HepG2 (cell line): ENCODE results near the gene PALM2AKAP2.

ENCODE experiments used
- EP300 ChIP-seq, 3 experiments: sonication (generic) in 1 of 3; formaldehyde crosslinking in 1 of 3; IDR thresholded peaks; 2 replicates each; pipeline versions ENCODE4 v1.5.1 to v1.6.1; 2011 to 2020; ENCODE audit warnings: low read depth in 2 of 3, low read length in 2 of 3, borderline replicate concordance in 1 of 3, improper control_type of control experiment in 1 of 3, mild to moderate bottlenecking in 1 of 3, missing genetic modification reagents in 1 of 3, moderate library complexity in 1 of 3
- MXI1 ChIP-seq: IDR thresholded peaks from 3 replicates; pipeline ENCODE4 v1.6.1; 2012; ENCODE audit warnings: low read depth, low read length, inconsistent platforms, borderline replicate concordance
- PAX8 ChIP-seq: sonication (generic); formaldehyde crosslinking; IDR thresholded peaks from 2 replicates; pipeline ENCODE4 v1.8.0; 2022; ENCODE audit warnings: mild to moderate bottlenecking, missing genetic modification reagents, borderline replicate concordance
- POLR2AphosphoS5 ChIP-seq: IDR thresholded peaks from 2 replicates; pipeline ENCODE4 v1.6.1; 2012; ENCODE audit warnings: low read depth, low read length
- RAD51 ChIP-seq: fragments of 450-650 bp; IDR thresholded peaks from 2 replicates; pipeline ENCODE4 v1.6.1; 2016; ENCODE audit warnings: borderline replicate concordance
- ZKSCAN1 ChIP-seq: fragments of 150-350 bp; IDR thresholded peaks from 2 replicates; pipeline ENCODE4 v1.6.1; 2014; ENCODE audit warnings: low read length
- ZNF709 ChIP-seq: sonication (generic); formaldehyde crosslinking; IDR thresholded peaks from 2 replicates; pipeline ENCODE4 v1.5.0; 2020; ENCODE audit warnings: mild to moderate bottlenecking, missing genetic modification reagents
- TF ChIP-seq, protein P1 (sequence below): sonication (generic); formaldehyde crosslinking; IDR thresholded peaks from 2 replicates; pipeline ENCODE4 v1.5.1; 2020; ENCODE audit warnings: missing genetic modification reagents, mild to moderate bottlenecking, borderline replicate concordance

DNA sequence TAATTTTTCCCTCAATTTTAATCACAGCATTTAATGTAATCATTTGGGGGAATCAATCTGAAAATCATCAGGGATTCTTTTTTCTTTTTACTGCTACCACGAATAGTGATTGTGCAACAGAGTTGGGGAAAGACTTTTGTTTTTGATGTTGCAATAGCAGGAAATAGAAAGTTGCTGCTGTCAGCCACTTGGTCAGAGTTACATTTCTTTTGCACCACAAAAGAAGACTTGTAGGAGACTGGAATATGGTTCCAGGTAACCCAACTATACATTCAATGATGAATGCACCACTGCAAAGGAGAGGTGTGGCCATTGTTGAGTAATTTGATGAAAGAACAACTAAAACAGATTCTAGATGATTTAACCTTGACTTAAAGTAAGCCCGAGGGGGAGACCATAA, 46.3 kb upstream of the PALM2AKAP2 start:
- TF ChIP-seq ZKSCAN1 (no peak), POLR2AphosphoS5 (no peak), PAX8 (CRISPR knock-in tag) (no peak), EP300 (IDR thresholded peaks at IDR 0.05; ENCODE audit: low read depth in 2 of 2, low read length in 2 of 2) (no peak), EP300 (CRISPR knock-in tag; IDR thresholded peaks at IDR 0.05; ENCODE audit: borderline replicate concordance) (no peak), ZNF709 (CRISPR knock-in tag) (no peak), RAD51 (no peak), MXI1 (no peak)
- TF ChIP-seq, protein P1, sequence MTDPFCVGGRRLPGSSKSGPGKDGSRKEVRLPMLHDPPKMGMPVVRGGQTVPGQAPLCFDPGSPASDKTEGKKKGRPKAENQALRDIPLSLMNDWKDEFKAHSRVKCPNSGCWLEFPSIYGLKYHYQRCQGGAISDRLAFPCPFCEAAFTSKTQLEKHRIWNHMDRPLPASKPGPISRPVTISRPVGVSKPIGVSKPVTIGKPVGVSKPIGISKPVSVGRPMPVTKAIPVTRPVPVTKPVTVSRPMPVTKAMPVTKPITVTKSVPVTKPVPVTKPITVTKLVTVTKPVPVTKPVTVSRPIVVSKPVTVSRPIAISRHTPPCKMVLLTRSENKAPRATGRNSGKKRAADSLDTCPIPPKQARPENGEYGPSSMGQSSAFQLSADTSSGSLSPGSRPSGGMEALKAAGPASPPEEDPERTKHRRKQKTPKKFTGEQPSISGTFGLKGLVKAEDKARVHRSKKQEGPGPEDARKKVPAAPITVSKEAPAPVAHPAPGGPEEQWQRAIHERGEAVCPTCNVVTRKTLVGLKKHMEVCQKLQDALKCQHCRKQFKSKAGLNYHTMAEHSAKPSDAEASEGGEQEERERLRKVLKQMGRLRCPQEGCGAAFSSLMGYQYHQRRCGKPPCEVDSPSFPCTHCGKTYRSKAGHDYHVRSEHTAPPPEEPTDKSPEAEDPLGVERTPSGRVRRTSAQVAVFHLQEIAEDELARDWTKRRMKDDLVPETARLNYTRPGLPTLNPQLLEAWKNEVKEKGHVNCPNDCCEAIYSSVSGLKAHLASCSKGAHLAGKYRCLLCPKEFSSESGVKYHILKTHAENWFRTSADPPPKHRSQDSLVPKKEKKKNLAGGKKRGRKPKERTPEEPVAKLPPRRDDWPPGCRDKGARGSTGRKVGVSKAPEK (CRISPR knock-in tag): no peak
